ENCODE measurements around the gene IL25.
A peak's percentile ranks its signal among the peaks of the same experiment; 100 is the strongest.
"Not testable (repeated sequence)": the region's sequence is repeated elsewhere in the genome, so short reads cannot be mapped to it uniquely, and the experiment has no call there.

IL25 gene

GRCh38 chr14:23375527-23376251 is 3.1 kb downstream of the IL25 start:
- no peak for DNase-seq (ENCODE audit: low read depth)

- no peak for DNase-seq (ENCODE audit: low read depth)
These were observed 4.0 kb downstream of the IL25 start, which contains the start of gene CMTM5 for GRCh38 chr14:23376482-23377197. CMTM5 (plus strand) TSS chr14:23377046; CDS start chr14:23377252, 206 bp downstream.

GRCh38 chr14:23377198-23377550 is 4.6 kb downstream of the IL25 start:
- DNase-seq (ENCODE audit: low read depth) = no peak

- DNase-seq (ENCODE audit: low read depth) = no peak
These were observed 5.3 kb downstream of the IL25 start for GRCh38 chr14:23377573-23378563.

GRCh38 chr14:23378612-23379220 is 6.1 kb downstream of the IL25 start:
- DNase-seq (ENCODE audit: low read depth) = no peak

GRCh38 chr14:23379366-23380196 is 7.0 kb downstream of the IL25 start:
- peak; percentile 33 for DNase-seq (ENCODE audit: low read depth)

- DNase-seq (ENCODE audit: low read depth) = no peak
These were observed 7.7 kb downstream of the IL25 start for GRCh38 chr14:23380197-23380914.

GRCh38 chr14:23380976-23381375 is 8.4 kb downstream of the IL25 start:
- DNase-seq (ENCODE audit: low read depth) = no peak

GRCh38 chr14:23381871-23382270 is 9.3 kb downstream of the IL25 start:
- no peak for DNase-seq (ENCODE audit: low read depth)

GRCh38 chr14:23382276-23382675 is 9.7 kb downstream of the IL25 start:
- no peak for DNase-seq (ENCODE audit: low read depth)

GRCh38 chr14:23382731-23383440 is 10.3 kb downstream of the IL25 start:
- DNase-seq (ENCODE audit: low read depth) = no peak

GRCh38 chr14:23384364-23385080 is 11.9 kb downstream of the IL25 start:
- no peak for DNase-seq (ENCODE audit: low read depth)

- no peak for DNase-seq (ENCODE audit: low read depth)
These were observed 12.6 kb downstream of the IL25 start for GRCh38 chr14:23385244-23385641.

GRCh38 chr14:23385642-23386265 is 13.1 kb downstream of the IL25 start:
- DNase-seq (ENCODE audit: low read depth) = no peak

GRCh38 chr14:23386266-23386657 is 13.7 kb downstream of the IL25 start:
- not testable (repeated sequence) for DNase-seq (ENCODE audit: low read depth)

GRCh38 chr14:23386999-23387398 is 14.4 kb downstream of the IL25 start:
- DNase-seq (ENCODE audit: low read depth) = no peak

GRCh38 chr14:23387916-23388882 is 15.6 kb downstream of the IL25 start:
- no peak for DNase-seq (ENCODE audit: low read depth)
